HG03442 (cell line): ENCODE results near the gene VCP.

ENCODE experiments used
- ATAC-seq: cut with Tn5 transposase; IDR thresholded peaks from one replicate; pipeline ENCODE4 v1.9.1; 2021; ENCODE audit warnings: mild to moderate bottlenecking, moderate library complexity; ENCODE audit not compliant: unreplicated experiment

Gene VCP

DNA sequence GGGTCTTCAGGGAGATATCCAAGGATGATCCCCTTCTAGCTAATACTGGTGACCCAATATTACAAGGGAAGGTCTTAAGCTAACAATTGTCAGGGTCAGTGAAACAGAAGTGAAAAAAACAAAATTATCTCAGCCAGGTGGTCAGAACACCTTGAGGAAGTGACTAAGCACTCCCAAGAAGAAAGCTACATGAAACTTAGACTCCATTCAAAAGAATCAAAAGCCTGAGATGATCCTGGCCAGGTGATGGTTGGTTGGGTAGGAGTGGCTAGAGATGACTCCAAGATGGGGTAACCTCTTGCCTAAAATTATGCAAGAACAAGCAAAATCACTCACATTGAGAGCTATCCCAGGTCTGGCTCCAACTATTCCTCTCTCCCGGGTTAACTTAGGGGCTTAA is 5.4 kb downstream of the VCP start:
- ATAC-seq = no peak

GRCh38 chr9:35060548-35061207 is 11.7 kb downstream of the VCP start:
- ATAC-seq = no peak

- ATAC-seq = no peak
Measured at GRCh38 chr9:35059438-35059837, 13.0 kb downstream of the VCP start.

- no peak for ATAC-seq
Measured at GRCh38 chr9:35057271-35057620, 15.2 kb downstream of the VCP start.

- no peak for ATAC-seq
Measured at GRCh38 chr9:35056571-35057270, 15.7 kb downstream of the VCP start.

- ATAC-seq = no peak
Measured at GRCh38 chr9:35054871-35055644, 17.4 kb downstream of the VCP start.

- no peak for ATAC-seq
Measured at GRCh38 chr9:35054185-35054835, 18.1 kb downstream of the VCP start.

- no peak for ATAC-seq
Measured at GRCh38 chr9:35051069-35051967, 21.1 kb downstream of the VCP start.

DNA sequence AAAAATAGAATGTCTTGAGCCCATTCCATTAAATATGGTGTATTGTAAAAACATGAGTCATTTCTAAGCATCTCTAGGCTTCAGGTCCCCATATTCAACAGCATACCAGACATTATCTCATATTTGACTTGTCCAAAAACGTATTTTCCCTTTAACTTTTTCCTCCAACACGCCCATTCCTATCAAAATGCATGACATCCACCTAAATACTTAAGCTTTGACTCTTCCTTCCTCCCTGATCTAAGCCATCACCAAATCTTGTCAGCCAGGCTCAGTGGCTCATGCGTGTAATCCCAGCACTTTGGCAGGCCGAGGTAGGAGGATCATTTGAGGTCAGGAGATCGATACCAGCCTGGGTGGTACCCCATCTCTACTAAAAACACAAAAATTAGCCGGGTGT is 23.9 kb downstream of the VCP start:
- ATAC-seq = no peak

GRCh38 chr9:35044071-35044470 is 28.4 kb downstream of the VCP start:
- no peak for ATAC-seq

- ATAC-seq = no peak
Measured at GRCh38 chr9:35042891-35043545, 29.4 kb downstream of the VCP start.

GRCh38 chr9:35042081-35042604 is 30.3 kb downstream of the VCP start:
- no peak for ATAC-seq

GRCh38 chr9:35035851-35036701 is 36.3 kb downstream of the VCP start:
- no peak for ATAC-seq

DNA sequence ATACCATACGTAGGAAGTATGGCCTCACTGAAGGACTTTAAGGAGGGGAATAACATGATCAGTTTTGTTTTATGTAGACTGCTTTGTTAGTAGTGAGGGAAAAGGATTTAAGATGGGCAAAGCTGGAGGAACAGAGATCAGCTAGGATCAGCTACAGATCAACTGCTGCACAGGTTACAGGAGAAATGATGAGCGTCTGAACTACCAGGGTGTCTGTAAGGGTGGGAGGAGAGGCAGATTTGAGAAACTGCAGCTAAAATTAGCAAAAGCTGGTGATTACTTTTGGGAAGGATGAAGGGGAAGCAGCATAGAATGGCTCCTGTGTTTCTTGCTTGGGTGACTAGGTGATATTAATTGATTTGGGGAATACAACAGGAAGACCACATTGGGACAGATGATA is 39.3 kb downstream of the VCP start:
- no peak for ATAC-seq

GRCh38 chr9:35029852-35030251 is 42.6 kb downstream of the VCP start:
- ATAC-seq = no peak

- ATAC-seq = no peak
Measured at GRCh38 chr9:35029241-35029640, 43.2 kb downstream of the VCP start.

- no peak for ATAC-seq
Measured at GRCh38 chr9:35028341-35028740, 44.1 kb downstream of the VCP start.

- ATAC-seq = no peak
Measured at GRCh38 chr9:35027860-35028259, 44.6 kb downstream of the VCP start.

- ATAC-seq = no peak
Measured at GRCh38 chr9:35027374-35027773, 45.1 kb downstream of the VCP start.
